HuH-7.5 (cell line): ENCODE results near the gene PRDM16.

Source experiments
- DNase-seq: peaks from one replicate; pipeline ENCODE4 v3.0.0; 2011; ENCODE audit warnings: low spot score

The PRDM16 gene

DNA sequence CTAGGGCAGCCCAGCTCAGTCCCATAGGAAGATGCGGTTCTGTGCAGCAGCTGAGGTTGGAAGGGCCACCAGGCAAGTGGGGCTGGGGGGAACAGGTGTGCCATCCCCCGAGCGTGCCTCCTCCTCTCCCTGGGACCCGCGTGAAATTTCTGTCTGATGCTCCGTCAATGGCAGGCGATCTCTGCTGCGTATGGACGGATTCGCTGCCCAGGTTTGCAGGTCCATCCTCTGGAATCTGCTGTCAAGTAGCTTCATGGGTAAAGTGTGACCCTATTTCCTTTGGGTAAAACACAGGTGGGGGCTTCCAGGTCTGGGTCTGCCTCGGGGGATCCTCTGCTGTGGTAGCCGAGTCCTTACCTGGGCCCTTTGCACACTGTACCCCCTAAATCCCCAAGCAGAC lies 270.9 kb downstream of the PRDM16 start:
- no peak for DNase-seq

GRCh38 chr1:3340548-3341235 lies 271.7 kb downstream of the PRDM16 start:
- peak; percentile 80 for DNase-seq

- no peak for DNase-seq
Measured at GRCh38 chr1:3341236-3341994, 272.4 kb downstream of the PRDM16 start.

- DNase-seq = no peak
Measured at GRCh38 chr1:3342960-3343359, 274.0 kb downstream of the PRDM16 start.

- no peak for DNase-seq
Measured at GRCh38 chr1:3344395-3344794, 275.4 kb downstream of the PRDM16 start.

DNA sequence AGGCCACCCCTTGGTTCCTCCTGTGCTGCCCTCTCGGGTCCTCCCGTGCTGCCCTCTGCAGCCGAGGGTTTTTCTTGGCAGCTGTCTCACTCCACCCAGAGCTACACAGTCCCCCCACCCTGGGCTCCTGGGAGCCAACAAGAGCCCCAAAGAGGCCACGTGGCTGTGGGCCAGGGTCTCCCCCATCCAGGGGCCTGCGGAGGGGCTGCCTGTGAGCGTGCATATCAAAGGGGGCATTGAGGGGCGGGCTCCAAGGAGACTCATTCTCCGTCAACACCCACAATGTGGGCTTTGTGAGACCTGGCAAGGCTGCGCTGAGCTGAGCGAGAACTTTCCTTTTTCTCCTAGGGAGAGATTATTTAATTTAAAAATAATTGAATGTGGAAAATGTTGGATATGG lies 276.8 kb downstream of the PRDM16 start:
- no peak for DNase-seq

DNA sequence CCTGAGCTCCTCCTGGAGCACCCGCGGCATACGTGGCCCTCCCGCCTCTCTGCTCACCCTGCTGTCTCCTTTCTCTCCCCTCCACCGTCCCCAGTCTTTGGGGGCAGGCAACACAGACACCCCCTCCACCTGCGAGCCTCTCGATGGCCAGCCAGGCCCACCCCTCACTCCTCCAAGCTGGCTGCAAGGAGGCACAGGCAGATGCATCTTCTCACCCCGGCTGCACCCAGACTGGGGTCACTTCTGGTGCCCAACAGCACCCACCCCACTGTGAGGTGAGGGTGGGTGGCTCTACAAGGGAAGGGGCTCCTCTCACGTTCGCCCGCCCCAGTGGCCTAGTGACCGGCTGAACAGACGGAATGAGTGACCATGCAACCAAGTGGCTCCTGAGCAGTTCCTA lies 277.5 kb downstream of the PRDM16 start:
- DNase-seq = no peak

DNA sequence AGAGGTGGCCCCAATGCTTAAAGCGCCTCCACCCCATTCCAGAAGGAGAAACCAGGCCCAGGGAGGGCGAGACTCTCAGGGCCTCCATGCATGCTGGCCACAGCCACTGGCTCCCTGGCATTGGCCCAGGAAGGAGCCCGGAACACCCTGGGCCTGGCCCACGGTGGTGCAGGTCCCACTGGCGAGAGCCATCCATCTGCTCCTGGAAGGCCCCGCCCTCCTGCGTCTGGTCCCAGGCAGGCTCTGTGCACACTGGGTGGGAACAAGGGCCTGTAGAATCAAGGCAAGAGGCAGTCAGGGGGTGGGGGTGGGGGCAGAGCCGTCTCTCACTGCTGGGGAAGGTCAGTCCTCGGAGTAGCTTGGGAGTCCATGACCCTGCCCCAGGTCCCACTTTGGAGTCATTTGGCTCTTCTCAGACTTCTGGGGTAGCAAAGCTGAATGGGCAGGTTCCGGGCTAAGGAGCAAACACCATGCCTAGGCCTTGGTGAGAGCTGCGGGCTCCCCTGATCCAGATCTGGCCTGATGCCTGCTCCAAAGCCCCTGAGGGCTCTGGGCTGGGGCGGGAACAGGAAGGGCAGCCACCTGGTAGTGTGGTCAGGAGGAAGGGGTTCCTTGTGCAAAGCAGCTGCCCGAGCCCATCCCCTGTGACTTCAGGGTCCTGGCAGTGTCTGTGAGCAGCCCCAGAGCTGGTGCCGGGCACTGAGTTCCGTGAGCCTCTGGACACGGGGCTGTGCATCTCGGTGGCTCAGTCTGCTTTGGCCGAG lies 278.4 kb downstream of the PRDM16 start:
- DNase-seq = no peak

DNA sequence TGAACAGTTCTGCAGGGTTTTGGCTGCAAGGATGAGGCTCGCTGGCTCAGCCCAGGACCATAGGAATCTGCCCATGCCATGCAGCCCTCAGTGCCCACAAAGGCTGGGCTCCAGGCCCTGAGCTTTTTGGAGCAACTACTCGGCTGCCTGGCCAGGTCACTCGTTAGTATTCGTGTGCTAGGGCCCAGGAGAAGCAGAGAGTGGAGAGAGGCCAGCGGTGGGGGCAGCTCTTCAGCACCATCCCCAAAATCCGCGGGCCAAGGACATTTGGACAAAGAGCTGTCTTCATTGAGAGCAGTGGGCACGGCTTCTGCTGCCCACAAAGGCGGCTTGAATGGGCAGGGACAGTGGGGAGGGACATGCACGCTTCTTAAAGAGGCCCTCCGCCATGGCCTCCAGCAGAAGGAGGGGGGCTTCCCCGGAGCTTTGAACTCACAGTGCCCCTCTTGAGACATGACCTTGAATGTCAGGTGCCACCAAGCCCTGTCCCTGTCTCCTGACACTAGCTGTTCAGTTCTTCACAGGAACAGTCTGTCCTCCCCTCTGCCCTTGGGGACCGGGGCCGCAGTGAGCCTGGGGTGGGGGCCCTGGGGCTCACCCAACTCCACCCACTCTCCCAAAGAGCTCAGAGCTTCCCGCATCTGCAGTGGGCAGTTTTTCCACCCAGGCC lies 279.3 kb downstream of the PRDM16 start:
- no peak for DNase-seq

GRCh38 chr1:3349161-3349967 lies 280.4 kb downstream of the PRDM16 start:
- DNase-seq = peak; percentile 89

GRCh38 chr1:3349968-3350299 lies 280.9 kb downstream of the PRDM16 start:
- no peak for DNase-seq

GRCh38 chr1:3350506-3351261 lies 281.7 kb downstream of the PRDM16 start:
- DNase-seq = no peak

GRCh38 chr1:3351449-3352298 lies 282.7 kb downstream of the PRDM16 start:
- DNase-seq = no peak

- DNase-seq = no peak
Measured at GRCh38 chr1:3352299-3352951, 283.4 kb downstream of the PRDM16 start.

DNA sequence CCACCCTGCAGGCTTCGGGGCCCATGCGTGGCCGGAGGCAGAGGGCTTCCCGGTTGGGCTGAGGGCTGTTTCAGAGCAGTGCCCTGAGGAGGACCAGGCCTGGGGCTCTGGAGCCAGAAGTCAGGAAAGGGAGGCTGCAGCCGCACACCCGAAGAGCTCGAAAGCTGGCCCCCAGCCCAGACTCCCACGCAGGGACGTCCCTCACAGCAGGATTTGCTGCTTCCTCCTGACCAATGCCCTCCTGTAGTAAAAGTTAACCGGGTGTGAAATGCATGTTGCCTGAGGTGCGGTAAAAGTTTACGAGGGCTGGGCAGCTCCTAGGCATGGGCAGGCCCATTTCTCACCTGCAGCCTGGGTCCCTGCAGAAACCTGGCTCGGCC lies 283.9 kb downstream of the PRDM16 start:
- DNase-seq = no peak

GRCh38 chr1:3353876-3354275 lies 284.9 kb downstream of the PRDM16 start:
- no peak for DNase-seq

DNA sequence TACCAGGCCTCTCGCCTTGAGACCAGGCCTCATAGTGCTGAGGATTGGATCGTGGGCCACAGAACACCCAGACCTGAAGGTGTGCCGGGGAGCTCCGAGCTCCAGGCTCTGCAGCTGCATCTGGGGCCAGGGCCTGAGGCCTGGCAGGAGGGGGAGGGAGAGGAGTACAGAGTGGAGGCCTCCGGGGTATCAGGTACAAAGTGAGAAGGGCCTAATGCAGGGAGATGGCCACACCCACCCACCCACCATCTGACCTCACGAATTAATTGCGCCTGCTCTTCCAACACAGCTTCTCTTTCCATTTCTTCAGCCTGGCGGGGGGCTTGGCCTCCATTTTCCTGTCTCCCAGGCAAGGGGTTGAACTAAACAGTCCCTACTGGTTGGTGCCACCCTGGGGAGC lies 286.1 kb downstream of the PRDM16 start:
- DNase-seq = no peak

- DNase-seq = peak; percentile 81
Measured at GRCh38 chr1:3355894-3356826, 287.2 kb downstream of the PRDM16 start.
